NT2/D1 (cell line): ENCODE data around the gene VWA2.

ENCODE experiments used
- DNase-seq: peaks from one replicate; pipeline ENCODE4 v3.0.0-alpha.2; 2011; ENCODE audit warnings: low read depth, low spot score
- H3K27me3 ChIP-seq: 2 replicates; pipeline ENCODE4 v1.6.0; 2011; ENCODE audit warnings: mild to moderate bottlenecking; ENCODE audit not compliant: insufficient read length, insufficient read depth
- H3K36me3 ChIP-seq: 2 replicates; pipeline ENCODE4 v1.6.1; 2011; ENCODE audit warnings: mild to moderate bottlenecking, low read length, mixed read lengths; ENCODE audit not compliant: insufficient read depth, insufficient read length
- H3K4me1 ChIP-seq: 2 replicates; pipeline ENCODE4 v1.5.1; 2011; ENCODE audit not compliant: insufficient read depth, insufficient read length
- H3K4me3 ChIP-seq: 2 replicates; pipeline ENCODE4 v1.5.1; 2011; ENCODE audit warnings: low read depth; ENCODE audit not compliant: insufficient read length
- H3K9ac ChIP-seq: 2 replicates; pipeline ENCODE4 v1.6.0; 2011; ENCODE audit warnings: low read depth; ENCODE audit not compliant: insufficient read length
- H3K9me3 ChIP-seq: 2 replicates; pipeline ENCODE4 v1.5.1; 2011; ENCODE audit warnings: mild to moderate bottlenecking, low read length; ENCODE audit not compliant: insufficient read depth
- SUZ12 ChIP-seq: IDR thresholded peaks from 2 replicates; pipeline ENCODE4 v1.6.1; 2011; ENCODE audit not compliant: insufficient read length, insufficient read depth; ENCODE audit errors: extremely low read depth
- YY1 ChIP-seq: IDR thresholded peaks from 2 replicates; pipeline ENCODE4 v1.6.1; 2011; ENCODE audit not compliant: insufficient read length, insufficient read depth
- ZNF274 ChIP-seq: IDR thresholded peaks from 2 replicates; pipeline ENCODE4 v1.6.1; 2011; ENCODE audit warnings: mild to moderate bottlenecking, low read depth, low read length

The VWA2 gene

DNA sequence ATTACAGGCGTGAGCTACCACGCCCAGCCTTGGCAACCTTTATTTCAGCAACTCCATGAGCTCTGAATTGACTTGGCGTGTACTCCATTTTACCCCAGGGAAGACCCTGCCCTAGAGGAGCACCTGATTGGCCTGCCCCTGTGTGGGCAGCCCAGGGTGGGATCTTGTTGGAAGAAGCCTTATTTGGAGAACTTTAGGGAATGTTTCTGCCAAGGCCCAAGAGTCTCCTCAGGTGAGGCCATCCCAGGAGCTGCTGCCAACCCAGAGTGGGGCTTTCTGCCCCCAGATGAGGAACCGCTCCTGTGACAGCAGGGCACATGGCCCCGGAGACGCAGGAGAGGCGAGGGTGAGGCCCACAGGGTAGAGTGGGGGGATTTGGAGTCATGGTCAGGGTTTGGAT lies 42.0 kb downstream of the VWA2 start:
- TF ChIP-seq ZNF274 (no peak), YY1 (no peak), SUZ12 (no peak)
- no peak for DNase-seq
- Histone ChIP-seq H3K9me3 (no peaks in the 10 kb centered on the region), H3K9ac (no peak overlapping the region), H3K27me3 (no peaks in the 10 kb centered on the region), H3K36me3 (no peaks in the 10 kb centered on the region), H3K4me3 (no peak overlapping the region), H3K4me1 (peaks cover 6% of the 10 kb centered on the region)

- no peak overlapping the region for H3K9ac ChIP-seq
- no peaks in the 10 kb centered on the region for H3K27me3 ChIP-seq
- DNase-seq = no peak
- H3K36me3 ChIP-seq = no peaks in the 10 kb centered on the region
- TF ChIP-seq YY1 (no peak), ZNF274 (no peak), SUZ12 (no peak)
- no peaks in the 10 kb centered on the region for H3K9me3 ChIP-seq
- H3K4me1 ChIP-seq = peaks cover 3% of the 10 kb centered on the region
- H3K4me3 ChIP-seq = no peak overlapping the region
These were observed 42.4 kb downstream of the VWA2 start for GRCh38 chr10:114281461-114281860.

DNA sequence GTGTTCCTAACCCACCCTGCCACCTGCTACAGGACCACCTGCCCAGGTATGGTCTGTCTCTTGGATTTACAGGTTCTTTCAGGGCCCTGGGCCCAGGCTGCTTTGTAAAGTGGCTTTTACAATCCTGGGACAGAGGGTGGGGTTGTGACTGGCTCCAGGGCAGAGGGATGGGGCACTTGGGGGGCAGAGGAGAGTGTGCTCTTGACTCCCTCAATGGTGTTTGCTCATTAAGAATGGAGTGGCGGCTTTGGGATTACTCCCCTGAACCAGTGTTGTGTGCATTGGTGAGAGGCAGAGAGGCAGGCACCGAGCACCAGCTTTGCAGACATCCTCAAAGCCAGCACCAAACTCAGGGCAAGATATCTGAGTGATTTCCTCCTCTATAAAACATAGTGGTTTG lies 43.5 kb downstream of the VWA2 start:
- no peak overlapping the region for H3K4me3 ChIP-seq
- H3K36me3 ChIP-seq = no peaks in the 10 kb centered on the region
- no peaks in the 10 kb centered on the region for H3K27me3 ChIP-seq
- H3K4me1 ChIP-seq = peaks cover 3% of the 10 kb centered on the region
- DNase-seq = no peak
- H3K9ac ChIP-seq = no peak overlapping the region
- no peaks in the 10 kb centered on the region for H3K9me3 ChIP-seq
- TF ChIP-seq YY1 (no peak), SUZ12 (no peak), ZNF274 (no peak)

GRCh38 chr10:114283091-114283490 lies 44.0 kb downstream of the VWA2 start:
- TF ChIP-seq YY1 = no peak
- no peak for TF ChIP-seq ZNF274
- TF ChIP-seq SUZ12 = no peak
- H3K9me3 ChIP-seq = no peaks in the 10 kb centered on the region
- no peak overlapping the region for H3K9ac ChIP-seq

DNA sequence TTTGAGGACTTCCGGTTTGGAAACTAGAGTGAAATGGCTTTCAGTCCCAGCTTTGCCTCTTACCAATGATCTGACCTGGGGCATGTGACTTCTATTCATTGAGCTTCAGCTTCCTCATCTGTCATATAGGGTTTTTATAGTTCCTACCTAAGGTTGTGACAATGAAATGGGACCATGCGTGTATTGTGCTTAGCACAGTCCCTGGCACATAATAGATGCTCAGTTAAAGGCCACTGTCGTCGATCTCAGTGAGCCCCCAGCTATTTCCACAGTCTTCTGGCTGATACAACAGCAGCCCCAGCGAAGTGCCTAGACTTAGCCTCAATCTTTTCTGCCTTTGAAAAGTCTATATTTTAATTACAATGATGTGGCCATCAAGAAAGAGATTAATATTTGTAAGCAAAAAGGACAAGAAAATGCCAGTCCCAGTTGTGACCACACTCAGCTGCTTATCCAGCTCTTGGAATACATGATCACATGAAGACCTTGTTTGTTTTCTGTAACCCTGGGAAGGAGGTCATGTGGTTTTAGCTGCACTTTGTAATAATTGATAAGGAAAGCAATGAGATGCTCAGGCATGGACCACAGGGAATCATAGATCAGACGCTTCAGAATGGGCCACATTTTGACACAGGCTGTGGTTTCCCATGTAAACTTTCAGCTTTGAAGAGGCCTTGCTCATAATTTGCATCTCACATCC lies 44.6 kb downstream of the VWA2 start:
- Histone ChIP-seq H3K9ac (no peak overlapping the region), H3K4me3 (no peak overlapping the region), H3K36me3 (no peaks in the 10 kb centered on the region), H3K9me3 (no peaks in the 10 kb centered on the region), H3K27me3 (no peaks in the 10 kb centered on the region), H3K4me1 (peaks cover 3% of the 10 kb centered on the region)
- DNase-seq = no peak
- TF ChIP-seq ZNF274 (no peak), YY1 (no peak), SUZ12 (no peak)

More at GRCh38 chr10:114283091-114283490, 44.0 kb downstream of the VWA2 start:
- H3K27me3 ChIP-seq = no peaks in the 10 kb centered on the region
- no peaks in the 10 kb centered on the region for H3K36me3 ChIP-seq
- H3K4me3 ChIP-seq = no peak overlapping the region
- H3K4me1 ChIP-seq = peaks cover 3% of the 10 kb centered on the region
- no peak for DNase-seq

GRCh38 chr10:114284346-114285071 lies 45.5 kb downstream of the VWA2 start:
- peaks cover 3% of the 10 kb centered on the region for H3K4me1 ChIP-seq
- no peaks in the 10 kb centered on the region for H3K36me3 ChIP-seq
- no peak overlapping the region for H3K9ac ChIP-seq
- DNase-seq = no peak
- no peak overlapping the region for H3K4me3 ChIP-seq
- no peaks in the 10 kb centered on the region for H3K9me3 ChIP-seq
- TF ChIP-seq ZNF274 (no peak), SUZ12 (no peak), YY1 (no peak)
- H3K27me3 ChIP-seq = no peaks in the 10 kb centered on the region

DNA sequence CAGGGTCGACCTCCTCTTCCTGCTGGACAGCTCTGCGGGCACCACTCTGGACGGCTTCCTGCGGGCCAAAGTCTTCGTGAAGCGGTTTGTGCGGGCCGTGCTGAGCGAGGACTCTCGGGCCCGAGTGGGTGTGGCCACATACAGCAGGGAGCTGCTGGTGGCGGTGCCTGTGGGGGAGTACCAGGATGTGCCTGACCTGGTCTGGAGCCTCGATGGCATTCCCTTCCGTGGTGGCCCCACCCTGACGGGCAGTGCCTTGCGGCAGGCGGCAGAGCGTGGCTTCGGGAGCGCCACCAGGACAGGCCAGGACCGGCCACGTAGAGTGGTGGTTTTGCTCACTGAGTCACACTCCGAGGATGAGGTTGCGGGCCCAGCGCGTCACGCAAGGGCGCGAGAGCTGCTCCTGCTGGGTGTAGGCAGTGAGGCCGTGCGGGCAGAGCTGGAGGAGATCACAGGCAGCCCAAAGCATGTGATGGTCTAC lies 46.9 kb downstream of the VWA2 start:
- no peak for TF ChIP-seq ZNF274
- no peak for TF ChIP-seq SUZ12
- no peak for TF ChIP-seq YY1

DNA sequence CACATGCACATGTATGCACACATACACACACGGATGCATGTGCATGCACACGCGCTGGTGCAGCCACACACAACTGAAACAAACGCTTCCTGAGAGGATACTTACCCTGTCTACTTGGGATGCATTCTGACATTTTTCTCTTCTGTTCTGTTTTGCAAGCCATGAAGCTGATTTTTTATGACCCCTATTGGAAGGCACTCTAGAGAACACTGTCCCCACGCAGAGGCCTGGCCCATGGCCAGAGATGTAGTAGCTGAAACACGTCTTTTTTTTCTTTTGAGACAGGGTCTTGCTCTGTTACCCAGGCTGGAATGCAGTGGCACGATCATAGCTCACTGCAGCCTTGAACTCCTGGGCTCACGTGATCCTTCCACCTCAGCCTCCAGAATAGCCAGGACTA lies 47.9 kb downstream of the VWA2 start:
- peaks cover 3% of the 10 kb centered on the region for H3K4me1 ChIP-seq
- H3K9me3 ChIP-seq = no peaks in the 10 kb centered on the region
- no peaks in the 10 kb centered on the region for H3K36me3 ChIP-seq
- no peak overlapping the region for H3K9ac ChIP-seq
- no peak for DNase-seq
- H3K4me3 ChIP-seq = no peak overlapping the region
- TF ChIP-seq ZNF274 = no peak
- no peak for TF ChIP-seq YY1
- no peak for TF ChIP-seq SUZ12
- H3K27me3 ChIP-seq = no peaks in the 10 kb centered on the region

More for the DNA sequence above, 46.9 kb downstream of the VWA2 start:
- Histone ChIP-seq H3K36me3 (no peaks in the 10 kb centered on the region), H3K4me3 (no peak overlapping the region), H3K9ac (no peak overlapping the region), H3K4me1 (peaks cover 3% of the 10 kb centered on the region), H3K9me3 (no peaks in the 10 kb centered on the region), H3K27me3 (no peaks in the 10 kb centered on the region)
- no peak for DNase-seq
